ENCODE data around the gene FPR2.

DNA sequence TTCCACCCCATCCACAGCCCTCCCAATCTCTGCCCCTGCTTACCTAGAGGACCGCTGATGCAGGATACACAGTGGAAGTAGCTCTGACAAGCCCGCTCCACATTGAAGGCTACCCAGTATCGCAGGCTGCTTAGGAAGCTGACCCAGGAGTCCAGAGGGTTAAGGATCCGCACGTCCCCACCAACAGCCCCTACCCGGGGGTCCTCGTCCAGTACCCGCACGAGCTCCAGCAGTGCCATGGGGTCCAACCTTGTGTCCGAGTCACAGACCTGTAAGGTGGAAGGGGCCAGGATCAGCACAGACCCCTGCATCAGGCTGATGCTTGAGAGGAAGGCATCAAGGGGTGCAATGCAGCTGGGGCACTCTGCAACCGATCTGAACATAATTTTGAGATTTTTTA lies 44.1 kb upstream of the FPR2 start:
- TF ChIP-seq, protein P1, sequence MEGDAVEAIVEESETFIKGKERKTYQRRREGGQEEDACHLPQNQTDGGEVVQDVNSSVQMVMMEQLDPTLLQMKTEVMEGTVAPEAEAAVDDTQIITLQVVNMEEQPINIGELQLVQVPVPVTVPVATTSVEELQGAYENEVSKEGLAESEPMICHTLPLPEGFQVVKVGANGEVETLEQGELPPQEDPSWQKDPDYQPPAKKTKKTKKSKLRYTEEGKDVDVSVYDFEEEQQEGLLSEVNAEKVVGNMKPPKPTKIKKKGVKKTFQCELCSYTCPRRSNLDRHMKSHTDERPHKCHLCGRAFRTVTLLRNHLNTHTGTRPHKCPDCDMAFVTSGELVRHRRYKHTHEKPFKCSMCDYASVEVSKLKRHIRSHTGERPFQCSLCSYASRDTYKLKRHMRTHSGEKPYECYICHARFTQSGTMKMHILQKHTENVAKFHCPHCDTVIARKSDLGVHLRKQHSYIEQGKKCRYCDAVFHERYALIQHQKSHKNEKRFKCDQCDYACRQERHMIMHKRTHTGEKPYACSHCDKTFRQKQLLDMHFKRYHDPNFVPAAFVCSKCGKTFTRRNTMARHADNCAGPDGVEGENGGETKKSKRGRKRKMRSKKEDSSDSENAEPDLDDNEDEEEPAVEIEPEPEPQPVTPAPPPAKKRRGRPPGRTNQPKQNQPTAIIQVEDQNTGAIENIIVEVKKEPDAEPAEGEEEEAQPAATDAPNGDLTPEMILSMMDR (IDR thresholded peaks at IDR 0.05), result no peak
- TF ChIP-seq POLR2A (IDR thresholded peaks at IDR 0.05), result no peak
